ENCODE measurements around the gene GPC5.
"Not testable (repeated sequence)": the region's sequence is repeated elsewhere in the genome, so short reads cannot be mapped to it uniquely, and the experiment has no call there.

The GPC5 gene

DNA sequence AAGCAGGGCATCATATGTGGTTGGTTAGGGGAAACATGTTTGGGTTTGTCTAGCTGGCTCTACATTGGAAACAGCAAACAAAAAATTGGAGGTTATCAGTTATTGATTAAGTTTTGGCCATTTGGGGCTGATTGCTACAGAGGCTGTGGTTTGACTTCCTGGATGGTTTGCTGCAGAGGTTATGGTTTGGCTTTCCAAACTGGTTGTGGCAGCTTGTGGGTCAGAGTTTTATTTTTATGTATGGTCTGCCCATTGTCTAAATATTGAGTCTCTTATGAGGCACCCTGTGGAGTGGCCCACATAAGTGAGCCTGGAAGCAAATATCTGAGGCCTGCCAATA, 261.6 kb downstream of the GPC5 start:
- DNase-seq = no peak

GRCh38 chr13:91661692-91662490, 263.5 kb downstream of the GPC5 start:
- DNase-seq = no peak

GRCh38 chr13:91664039-91664438, 265.6 kb downstream of the GPC5 start:
- DNase-seq = no peak

DNA sequence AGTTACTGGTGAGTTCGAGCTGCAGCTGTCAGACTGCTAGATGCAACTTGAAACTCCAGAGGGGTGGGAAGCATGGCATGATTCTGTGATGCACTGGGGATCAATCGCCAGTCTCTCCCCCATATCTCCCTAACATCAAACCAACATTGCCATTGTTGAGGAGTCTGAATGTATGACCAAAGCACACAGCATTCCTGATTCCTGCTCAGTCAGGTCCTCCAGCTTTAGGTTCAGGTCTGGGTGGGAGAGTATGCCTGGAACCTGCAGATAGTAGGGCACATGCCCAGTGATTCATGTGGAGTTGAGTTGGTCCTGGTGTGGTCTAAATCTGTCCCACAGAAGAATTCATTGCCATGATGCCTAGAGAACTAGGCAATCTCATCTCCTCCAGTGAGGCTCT, 269.1 kb downstream of the GPC5 start:
- no peak for DNase-seq

DNA sequence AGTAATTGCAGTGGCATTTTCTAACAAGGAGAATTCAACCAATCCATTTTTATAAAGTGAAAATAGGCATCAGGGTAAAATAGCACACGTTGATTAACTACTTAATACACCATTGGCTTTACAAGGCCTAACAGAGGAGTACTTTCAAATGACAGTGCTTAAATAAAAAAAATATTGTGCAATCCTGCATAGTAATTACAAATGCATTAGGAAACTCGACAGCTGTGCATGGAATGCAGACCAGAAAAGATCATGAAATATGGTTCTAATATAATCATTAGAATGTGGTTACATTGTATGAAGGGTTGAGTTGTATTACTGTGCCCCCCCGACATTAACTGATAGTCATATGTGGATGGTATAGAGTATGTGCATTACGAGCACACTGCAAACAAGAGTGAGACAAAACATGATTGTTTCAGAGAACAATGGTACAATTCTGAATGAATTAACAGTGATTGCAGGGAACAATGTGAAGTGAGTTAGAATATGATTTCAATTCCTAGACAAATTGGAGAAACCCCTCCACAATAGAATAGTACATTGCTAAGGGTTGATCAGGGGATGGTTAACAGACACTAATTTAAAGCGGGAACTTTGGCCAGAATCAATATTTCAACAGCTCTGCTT, 270.6 kb downstream of the GPC5 start:
- no peak for DNase-seq

DNA sequence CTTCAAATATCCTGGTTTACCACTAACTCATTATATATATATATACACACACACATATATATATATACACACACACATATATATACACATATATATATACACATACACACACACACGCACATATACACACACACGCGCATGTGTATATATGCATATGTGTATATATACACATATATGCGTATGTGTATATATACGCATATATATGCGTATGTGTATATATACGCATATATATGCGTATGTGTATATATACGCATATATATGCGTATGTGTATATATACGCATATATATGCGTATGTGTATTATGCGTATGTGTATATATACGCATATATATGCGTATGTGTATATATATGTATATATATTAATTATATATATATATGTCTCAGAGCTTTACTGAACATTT, 275.9 kb downstream of the GPC5 start:
- DNase-seq = not testable (repeated sequence)

DNA sequence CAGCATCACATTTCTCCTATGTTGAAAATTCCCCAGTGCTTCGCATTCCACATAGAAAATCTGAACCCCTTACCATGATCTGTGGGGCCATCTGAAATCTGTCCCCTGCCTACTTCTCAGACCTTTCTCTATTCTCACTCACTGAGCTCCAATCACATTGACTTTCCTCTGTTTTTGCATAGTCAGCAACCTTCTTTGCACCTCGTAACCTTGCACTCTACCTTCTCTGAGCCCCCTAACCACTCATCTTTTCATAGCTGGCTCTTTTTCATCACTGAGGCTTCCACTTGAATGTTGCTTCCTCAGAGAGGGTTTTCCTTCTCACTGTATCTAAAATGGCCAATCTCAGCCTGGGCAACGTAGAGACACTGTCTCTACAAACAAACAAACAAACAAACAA, 286.3 kb downstream of the GPC5 start:
- DNase-seq = no peak

GRCh38 chr13:91690944-91691343, 292.5 kb downstream of the GPC5 start:
- DNase-seq = no peak

GRCh38 chr13:91693466-91693865, 295.0 kb downstream of the GPC5 start:
- DNase-seq = no peak

GRCh38 chr13:91698308-91698707, 299.9 kb downstream of the GPC5 start:
- no peak for DNase-seq

- DNase-seq = no peak
Measured at GRCh38 chr13:91698767-91699166, 300.3 kb downstream of the GPC5 start.

- no peak for DNase-seq
Measured at GRCh38 chr13:91699863-91700262, 301.4 kb downstream of the GPC5 start.

DNA sequence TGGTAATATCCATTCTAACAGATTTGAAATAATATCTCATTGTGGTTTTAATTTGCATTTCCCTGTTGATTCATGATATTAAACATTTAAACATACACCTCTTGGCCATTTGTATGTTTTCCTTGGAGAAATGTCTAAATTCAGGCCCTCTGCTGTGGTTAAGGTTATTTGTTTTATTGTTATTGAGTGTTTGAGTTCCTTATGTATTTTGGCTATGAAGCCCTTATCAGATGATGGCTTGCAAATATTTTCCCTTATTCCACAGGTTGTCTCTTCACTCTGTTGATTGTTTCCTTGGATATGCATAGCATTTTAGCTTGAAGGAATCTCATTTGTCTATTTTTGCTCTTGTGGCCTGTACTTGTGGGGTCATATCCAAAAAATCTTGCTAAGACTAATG, 303.6 kb downstream of the GPC5 start:
- no peak for DNase-seq

- no peak for DNase-seq
Measured at GRCh38 chr13:91702411-91702810, 304.0 kb downstream of the GPC5 start.

DNA sequence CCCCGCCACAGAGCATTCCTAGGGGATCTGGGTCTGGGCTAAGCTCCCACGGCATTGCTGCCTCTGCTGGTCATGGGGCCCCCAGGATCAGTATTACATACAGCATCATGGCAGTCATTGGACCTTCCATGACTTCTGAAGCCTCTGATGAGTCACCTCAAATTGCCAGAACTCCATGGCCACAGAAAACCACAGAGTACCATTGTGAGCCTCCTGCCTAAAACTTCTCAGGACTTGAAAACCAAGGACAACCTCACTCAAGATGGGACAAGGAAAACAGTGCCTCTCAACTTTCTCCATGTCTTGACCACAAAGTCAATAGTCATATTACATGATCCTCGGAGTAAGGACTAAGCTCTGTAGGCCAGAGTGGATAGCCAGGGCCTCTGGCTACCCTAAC, 306.0 kb downstream of the GPC5 start:
- DNase-seq = no peak

GRCh38 chr13:91708558-91708957, 310.1 kb downstream of the GPC5 start:
- DNase-seq = no peak

- no peak for DNase-seq
Measured at GRCh38 chr13:91709180-91709579, 310.8 kb downstream of the GPC5 start.

- DNase-seq = no peak
Measured at GRCh38 chr13:91710733-91711132, 312.3 kb downstream of the GPC5 start.

GRCh38 chr13:91714855-91715254, 316.4 kb downstream of the GPC5 start:
- no peak for DNase-seq

- no peak for DNase-seq
Measured at GRCh38 chr13:91716436-91717065, 318.1 kb downstream of the GPC5 start.

DNA sequence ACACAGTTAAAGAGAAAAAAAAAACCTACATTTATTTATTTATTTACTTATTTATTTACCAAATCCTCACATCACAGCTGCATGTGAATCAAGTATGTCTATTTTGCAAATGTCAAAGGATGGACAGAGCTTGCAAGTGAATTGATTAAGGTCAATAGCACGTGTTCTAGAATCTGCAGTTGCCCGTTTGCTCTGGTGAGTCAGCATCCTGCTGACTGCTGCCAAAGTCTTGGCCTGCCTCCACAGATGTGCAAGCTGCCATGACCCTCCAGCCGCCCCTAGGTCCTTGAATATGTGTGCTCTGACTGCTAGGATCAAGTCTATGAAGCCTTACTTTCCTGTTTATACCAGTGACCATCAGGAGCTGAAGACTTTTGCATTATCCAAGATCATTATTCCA, 320.6 kb downstream of the GPC5 start:
- no peak for DNase-seq

DNA sequence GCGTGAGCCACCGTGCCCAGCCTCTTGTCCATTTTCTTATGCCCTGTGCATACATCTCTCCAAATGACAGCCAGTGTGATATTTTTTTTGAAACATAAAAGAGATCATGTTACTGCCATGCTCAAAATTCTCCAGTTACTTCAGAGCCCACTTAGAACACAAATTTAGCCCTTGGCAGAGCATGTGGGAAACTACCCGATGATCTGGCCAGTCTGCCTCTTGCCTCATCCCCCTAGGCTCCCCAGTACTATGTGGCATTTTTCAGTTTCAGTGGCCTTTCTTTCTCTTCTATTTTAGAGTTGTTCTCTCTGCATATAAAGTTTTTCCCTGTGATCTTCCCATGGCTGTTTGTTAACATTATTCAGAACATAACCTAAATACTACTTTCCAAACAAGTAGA, 323.0 kb downstream of the GPC5 start:
- DNase-seq = no peak

- DNase-seq = no peak
Measured at GRCh38 chr13:91722267-91722884, 324.0 kb downstream of the GPC5 start.

GRCh38 chr13:91724591-91724990, 326.2 kb downstream of the GPC5 start:
- no peak for DNase-seq
